Memory B cell (primary cell): Measurements from ENCODE around the gene PAQR3.
"Not testable (repeated sequence)": the region's sequence is repeated elsewhere in the genome, so short reads cannot be mapped to it uniquely, and the experiment has no call there.

ENCODE experiments used
- ATAC-seq: fragments of 150-1000 bp; cut with Tn5 transposase; 2 replicates; pipeline ENCODE4 v1.10.0; 2021; ENCODE audit warnings: low read depth, mild to moderate bottlenecking, moderate library complexity
- DNase-seq, 2 donors: peaks; one replicate each; pipeline ENCODE4 v3.0.0; 2022; ENCODE audit warnings: low spot score in 2 of 2
- H3K27ac Mint-ChIP-seq: one replicate; pipeline ENCODE4 v1.8.0; 2022; ENCODE audit warnings: mild to moderate bottlenecking, moderate library complexity, mixed read lengths
- H3K27me3 Mint-ChIP-seq: one replicate; pipeline ENCODE4 v1.8.0; 2022; ENCODE audit warnings: mixed read lengths
- H3K36me3 Mint-ChIP-seq: one replicate; pipeline ENCODE4 v1.8.0; 2022; ENCODE audit warnings: mild to moderate bottlenecking, mixed read lengths
- H3K4me1 Mint-ChIP-seq: one replicate; pipeline ENCODE4 v1.8.0; 2022; ENCODE audit warnings: mixed read lengths
- H3K4me3 Mint-ChIP-seq: one replicate; pipeline ENCODE4 v1.8.0; 2022; ENCODE audit warnings: mild to moderate bottlenecking, moderate library complexity, mixed read lengths
- H3K9me3 Mint-ChIP-seq: one replicate; pipeline ENCODE4 v1.8.0; 2022; ENCODE audit warnings: mixed read lengths

Gene PAQR3

GRCh38 chr4:78945651-78946179, 6.5 kb upstream of the PAQR3 start:
- Mint-ChIP-seq H3K27ac (no peak overlapping the region), H3K4me3 (no peak overlapping the region), H3K4me1 (peaks cover 9% of the 10 kb centered on the region), H3K9me3 (no peaks in the 10 kb centered on the region), H3K36me3 (no peaks in the 10 kb centered on the region), H3K27me3 (peaks cover 12% of the 10 kb centered on the region)
- DNase-seq (no peak), ATAC-seq (no peak)

DNA sequence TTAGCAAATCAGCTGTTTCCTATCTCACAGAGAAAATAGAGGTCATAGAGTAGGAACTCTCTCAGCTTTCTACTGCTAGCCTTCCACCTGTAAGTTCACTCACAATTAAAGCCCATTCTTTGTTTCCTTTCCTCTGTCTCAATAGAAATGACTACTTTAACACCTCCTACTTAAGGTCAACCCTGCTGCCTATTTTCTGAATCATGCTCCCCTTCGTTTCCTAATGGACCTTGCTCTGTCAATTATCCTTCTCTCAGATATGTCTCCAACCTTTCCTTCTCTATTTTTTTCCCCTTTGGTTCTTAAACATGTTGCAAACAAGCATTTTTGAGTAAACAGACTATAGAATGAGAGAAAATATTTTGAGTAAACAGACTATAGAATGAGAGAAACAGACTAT, 5.1 kb upstream of the PAQR3 start:
- DNase-seq (no peak), ATAC-seq (no peak)
- H3K4me1 Mint-ChIP-seq = peaks cover 12% of the 10 kb centered on the region
- no peak overlapping the region for H3K27ac Mint-ChIP-seq
- peaks cover 12% of the 10 kb centered on the region for H3K27me3 Mint-ChIP-seq
- H3K36me3 Mint-ChIP-seq = no peaks in the 10 kb centered on the region
- no peak overlapping the region for H3K4me3 Mint-ChIP-seq
- H3K9me3 Mint-ChIP-seq = no peaks in the 10 kb centered on the region

DNA sequence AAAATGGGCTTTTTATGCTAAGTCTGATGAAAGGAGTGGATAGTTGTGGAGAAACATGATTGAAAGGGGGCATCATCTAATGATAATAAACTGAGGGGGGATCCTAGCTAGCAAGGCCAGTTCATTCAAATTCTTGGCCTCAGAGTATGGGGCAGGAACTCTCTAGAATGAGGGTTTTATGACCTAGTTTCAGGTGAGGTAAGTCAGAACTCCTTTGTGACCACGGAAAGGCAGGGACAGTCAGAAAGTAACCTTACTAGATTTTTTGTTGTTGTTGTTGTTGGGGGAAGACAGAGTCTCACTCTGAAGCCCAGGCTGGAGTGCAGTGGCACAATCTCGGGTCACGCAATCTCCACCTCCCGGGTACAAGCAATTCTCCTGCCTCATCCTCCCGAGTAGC, 1.5 kb upstream of the PAQR3 start:
- Mint-ChIP-seq H3K27me3 (peaks cover 6% of the 10 kb centered on the region), H3K4me3 (no peak overlapping the region), H3K4me1 (peaks cover 17% of the 10 kb centered on the region), H3K9me3 (no peaks in the 10 kb centered on the region), H3K36me3 (no peaks in the 10 kb centered on the region), H3K27ac (no peak overlapping the region)
- DNase-seq (no peak), ATAC-seq (no peak)

DNA sequence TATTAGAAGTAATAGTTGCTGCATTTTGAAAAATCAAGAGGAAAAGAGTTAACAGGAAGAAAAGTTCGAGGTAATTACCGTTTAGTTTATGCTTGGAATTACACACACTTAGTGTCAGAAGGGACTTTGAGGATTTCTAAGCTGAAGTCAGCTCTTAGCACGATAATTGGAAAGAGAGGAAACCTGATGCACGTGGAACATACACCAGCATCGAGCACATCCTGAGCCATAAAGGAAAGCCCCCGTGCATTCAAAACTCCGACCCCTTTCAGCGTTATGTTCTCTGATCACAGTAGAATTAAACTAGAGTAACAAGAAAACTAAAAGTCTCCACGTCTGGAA, 400 bp upstream of the PAQR3 start:
- H3K36me3 Mint-ChIP-seq = peaks cover 2% of the 10 kb centered on the region
- H3K27me3 Mint-ChIP-seq = peaks cover 6% of the 10 kb centered on the region
- DNase-seq (no peak), ATAC-seq (no peak)
- peak overlapping the region; percentile 36 for H3K27ac Mint-ChIP-seq
- peaks cover 16% of the 10 kb centered on the region for H3K4me1 Mint-ChIP-seq
- peak overlapping the region; percentile 81 for H3K4me3 Mint-ChIP-seq
- H3K9me3 Mint-ChIP-seq = no peaks in the 10 kb centered on the region

GRCh38 chr4:78938474-78938867, 767 bp downstream of the PAQR3 start:
- H3K9me3 Mint-ChIP-seq = no peaks in the 10 kb centered on the region
- ATAC-seq (no peak), DNase-seq (no peak)
- H3K4me1 Mint-ChIP-seq = peaks cover 16% of the 10 kb centered on the region
- H3K27me3 Mint-ChIP-seq = peaks cover 4% of the 10 kb centered on the region
- H3K27ac Mint-ChIP-seq = peak overlapping the region; percentile 96
- H3K36me3 Mint-ChIP-seq = peaks cover 8% of the 10 kb centered on the region
- H3K4me3 Mint-ChIP-seq = peak overlapping the region; percentile 100

DNA sequence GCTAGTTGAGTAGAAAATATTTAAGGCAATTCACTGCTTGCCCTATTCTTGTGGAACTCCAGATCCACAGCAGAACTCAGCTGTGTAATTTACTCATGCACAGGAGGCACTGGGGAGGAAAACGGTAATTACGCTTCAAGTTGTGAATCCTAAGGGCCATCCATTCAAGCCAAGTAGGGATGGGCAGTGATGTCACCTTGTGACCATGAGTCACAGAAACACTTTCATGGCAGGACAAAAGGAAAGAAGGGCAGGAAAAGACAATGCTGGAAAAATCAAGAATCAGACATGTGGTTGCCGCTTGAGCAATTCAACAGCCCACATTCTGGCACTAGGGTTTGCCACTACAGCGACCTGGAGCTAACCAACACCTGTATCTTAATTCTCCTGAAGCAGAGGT, 1.4 kb downstream of the PAQR3 start:
- no peak overlapping the region for H3K27ac Mint-ChIP-seq
- H3K4me1 Mint-ChIP-seq = peaks cover 16% of the 10 kb centered on the region
- peaks cover 11% of the 10 kb centered on the region for H3K36me3 Mint-ChIP-seq
- DNase-seq (no peak), ATAC-seq (no peak)
- peak overlapping the region; percentile 17 for H3K4me3 Mint-ChIP-seq
- no peaks in the 10 kb centered on the region for H3K9me3 Mint-ChIP-seq
- H3K27me3 Mint-ChIP-seq = peaks cover 2% of the 10 kb centered on the region

- ATAC-seq (no peak), DNase-seq (no peak)
- H3K4me1 Mint-ChIP-seq = peaks cover 15% of the 10 kb centered on the region
- no peak overlapping the region for H3K4me3 Mint-ChIP-seq
- H3K36me3 Mint-ChIP-seq = peaks cover 14% of the 10 kb centered on the region
- H3K27me3 Mint-ChIP-seq = peaks cover under 1% of the 10 kb centered on the region
- H3K9me3 Mint-ChIP-seq = no peaks in the 10 kb centered on the region
- H3K27ac Mint-ChIP-seq = no peak overlapping the region
Observed at GRCh38 chr4:78936989-78937388, 2.2 kb downstream of the PAQR3 start.

- H3K4me1 Mint-ChIP-seq = peaks cover 9% of the 10 kb centered on the region
- ATAC-seq = no peak
- H3K27me3 Mint-ChIP-seq = no peaks in the 10 kb centered on the region
- H3K4me3 Mint-ChIP-seq = no peak overlapping the region
- no peaks in the 10 kb centered on the region for H3K9me3 Mint-ChIP-seq
- no peak for DNase-seq
- H3K27ac Mint-ChIP-seq = no peak overlapping the region
- H3K36me3 Mint-ChIP-seq = peaks cover 36% of the 10 kb centered on the region
Observed at GRCh38 chr4:78930016-78930629, 9.1 kb downstream of the PAQR3 start.

DNA sequence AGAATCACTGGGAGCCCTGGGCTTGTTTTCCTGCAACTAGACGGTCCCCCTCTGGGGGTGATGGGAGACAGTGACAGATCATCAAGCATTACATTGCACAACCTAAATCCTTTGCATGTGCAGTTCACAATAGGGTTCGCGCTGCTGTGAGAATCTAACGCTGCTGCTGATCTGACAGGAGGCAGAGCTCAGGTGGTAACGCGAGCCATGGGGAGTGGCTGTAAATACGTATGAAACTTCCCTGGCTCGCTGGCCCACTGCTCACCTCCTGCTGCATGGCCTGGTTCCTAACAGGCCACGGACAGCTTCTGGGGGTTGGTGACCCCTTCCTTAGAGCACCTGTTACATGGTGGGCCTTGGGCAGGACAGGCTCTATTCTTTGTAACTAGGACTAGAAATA, 10.4 kb downstream of the PAQR3 start:
- Mint-ChIP-seq H3K4me1 (peaks cover 9% of the 10 kb centered on the region), H3K27ac (no peak overlapping the region), H3K36me3 (peaks cover 33% of the 10 kb centered on the region), H3K9me3 (no peaks in the 10 kb centered on the region), H3K4me3 (no peak overlapping the region), H3K27me3 (no peaks in the 10 kb centered on the region)
- ATAC-seq (no peak), DNase-seq (no peak)

DNA sequence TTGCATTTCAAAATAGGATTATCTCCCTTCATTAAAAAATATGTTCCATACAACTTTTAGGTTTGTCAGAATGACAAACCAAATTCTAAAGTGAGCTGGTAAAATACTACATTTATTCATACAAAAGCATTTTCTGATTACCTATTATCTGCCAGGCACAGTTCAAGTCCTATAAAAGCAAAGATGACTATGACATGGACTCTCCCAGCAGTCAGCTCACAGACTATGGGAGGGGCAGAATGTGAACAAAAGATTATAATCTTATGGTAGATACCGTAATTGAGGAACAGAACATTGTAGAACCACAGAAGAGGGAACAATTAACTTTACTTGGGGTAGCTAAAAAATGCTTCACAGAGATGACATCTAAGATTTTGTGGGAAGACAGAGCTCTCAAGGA, 12.4 kb downstream of the PAQR3 start:
- no peak for ATAC-seq
- Mint-ChIP-seq H3K27me3 (no peaks in the 10 kb centered on the region), H3K27ac (no peak overlapping the region), H3K4me1 (peaks cover 14% of the 10 kb centered on the region), H3K9me3 (no peaks in the 10 kb centered on the region), H3K36me3 (peaks cover 26% of the 10 kb centered on the region), H3K4me3 (no peak overlapping the region)
- DNase-seq = no peak

DNA sequence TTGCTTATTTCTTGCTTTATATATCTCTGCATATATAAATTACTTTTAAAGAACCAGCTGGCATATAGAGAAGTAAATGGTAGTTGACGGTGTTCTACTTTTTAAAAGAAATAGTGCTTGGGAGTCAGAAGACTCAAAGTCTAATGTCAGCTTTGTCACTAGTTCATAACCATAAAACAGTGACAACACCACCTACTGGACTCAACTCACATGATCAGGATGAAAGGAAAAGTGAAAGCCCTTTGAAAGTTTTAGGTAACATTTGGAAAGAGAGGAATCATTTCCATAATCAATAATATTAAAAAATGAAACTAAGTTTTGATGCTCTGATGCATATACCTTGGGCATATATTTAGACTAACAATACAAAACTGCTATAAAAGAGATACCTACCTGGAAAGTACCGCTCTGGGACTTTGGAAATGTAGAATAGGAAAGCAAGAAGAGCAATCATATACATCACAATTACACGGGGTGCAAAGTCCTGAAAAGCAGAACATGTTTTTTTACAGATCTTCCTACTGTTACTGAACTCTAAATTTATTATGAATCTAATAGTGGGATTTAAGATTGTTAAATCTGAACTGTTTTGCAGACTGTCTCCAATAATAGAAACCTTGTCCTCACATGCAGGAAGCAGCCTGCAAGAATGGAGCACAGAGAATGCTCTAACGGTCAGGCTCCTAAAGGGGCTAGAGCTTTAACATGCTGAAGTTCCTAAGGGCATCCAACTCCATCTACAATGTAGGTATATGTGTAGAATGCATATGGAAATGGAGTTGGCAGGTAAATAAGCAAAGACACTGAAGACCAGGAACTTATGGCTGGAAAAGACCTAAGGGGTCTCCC, 15.6 kb downstream of the PAQR3 start:
- no peak for ATAC-seq
- Mint-ChIP-seq H3K36me3 (peaks cover 15% of the 10 kb centered on the region), H3K4me1 (peaks cover 9% of the 10 kb centered on the region), H3K4me3 (no peak overlapping the region), H3K27me3 (no peaks in the 10 kb centered on the region), H3K27ac (no peak overlapping the region), H3K9me3 (no peaks in the 10 kb centered on the region)
- no peak for DNase-seq

DNA sequence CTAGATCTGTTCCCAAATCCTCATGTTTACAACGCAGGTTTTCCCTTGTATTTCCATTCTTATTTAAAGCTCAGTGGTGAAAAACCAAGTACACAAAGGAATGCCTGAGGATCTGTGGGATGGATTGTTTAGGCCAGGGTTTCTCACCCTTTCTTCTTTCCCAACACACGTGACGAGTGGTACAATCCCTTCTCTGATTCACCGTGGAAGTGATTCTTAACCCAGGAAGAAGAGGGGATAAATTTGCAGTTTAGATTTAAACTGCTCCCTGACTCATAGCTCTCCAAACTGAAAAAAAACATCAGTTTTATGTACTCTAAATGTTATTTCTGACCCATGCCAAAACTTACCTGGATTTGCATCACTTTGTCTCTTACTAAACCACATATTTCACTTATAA, 17.0 kb downstream of the PAQR3 start:
- no peaks in the 10 kb centered on the region for H3K27me3 Mint-ChIP-seq
- H3K27ac Mint-ChIP-seq = no peak overlapping the region
- no peaks in the 10 kb centered on the region for H3K9me3 Mint-ChIP-seq
- DNase-seq = no peak
- no peak overlapping the region for H3K4me3 Mint-ChIP-seq
- H3K36me3 Mint-ChIP-seq = peaks cover 12% of the 10 kb centered on the region
- ATAC-seq = no peak
- peaks cover 9% of the 10 kb centered on the region for H3K4me1 Mint-ChIP-seq

DNA sequence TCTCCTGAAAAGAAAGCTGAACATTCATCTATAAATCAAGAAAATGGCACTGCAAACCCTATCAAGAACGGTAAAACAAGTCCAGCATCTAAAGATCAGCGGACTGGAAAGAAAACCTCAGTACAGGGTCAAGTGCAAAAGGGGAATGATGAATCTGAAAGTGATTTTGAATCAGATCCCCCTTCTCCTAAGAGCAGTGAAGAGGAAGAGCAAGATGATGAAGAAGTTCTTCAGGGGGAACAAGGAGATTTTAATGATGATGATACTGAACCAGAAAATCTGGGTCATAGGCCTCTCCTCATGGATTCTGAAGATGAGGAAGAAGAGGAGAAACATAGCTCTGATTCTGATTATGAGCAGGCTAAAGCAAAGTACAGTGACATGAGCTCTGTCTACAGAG, 28.6 kb downstream of the PAQR3 start:
- Mint-ChIP-seq H3K4me1 (no peaks in the 10 kb centered on the region), H3K27me3 (no peaks in the 10 kb centered on the region), H3K36me3 (peaks cover 32% of the 10 kb centered on the region), H3K9me3 (no peaks in the 10 kb centered on the region), H3K27ac (peak overlapping the region; percentile 56), H3K4me3 (no peak overlapping the region)
- ATAC-seq = no peak
- no peak for DNase-seq

GRCh38 chr4:78908974-78909373, 30.3 kb downstream of the PAQR3 start:
- ATAC-seq, DNase-seq, H3K4me1 Mint-ChIP-seq, H3K4me3 Mint-ChIP-seq, H3K27me3 Mint-ChIP-seq, H3K9me3 Mint-ChIP-seq, H3K27ac Mint-ChIP-seq: not testable (repeated sequence)
- H3K36me3 Mint-ChIP-seq = peaks cover 33% of the 10 kb centered on the region

- DNase-seq (no peak), ATAC-seq (no peak)
- H3K36me3 Mint-ChIP-seq = peaks cover 34% of the 10 kb centered on the region
- no peaks in the 10 kb centered on the region for H3K4me1 Mint-ChIP-seq
- no peaks in the 10 kb centered on the region for H3K27me3 Mint-ChIP-seq
- no peak overlapping the region for H3K4me3 Mint-ChIP-seq
- no peaks in the 10 kb centered on the region for H3K9me3 Mint-ChIP-seq
- peak overlapping the region; percentile 33 for H3K27ac Mint-ChIP-seq
Observed at GRCh38 chr4:78907638-78908037, 31.6 kb downstream of the PAQR3 start.
